RWPE1 (cell line): ENCODE data around the gene C16orf54.
"Not testable (repeated sequence)": the region's sequence is repeated elsewhere in the genome, so short reads cannot be mapped to it uniquely, and the experiment has no call there.

Experiments used
- CTCF ChIA-PET: fragments of 350-600 bp; sonication (Branson Sonifier 250); formaldehyde crosslinking; extraction: SDS; loops from one replicate; lab custom pipeline; 2021; lab: Yijun Ruan, JAX
- POLR2A ChIA-PET: fragments of 400-600 bp; formaldehyde crosslinking; extraction: SDS; loops from one replicate; lab custom pipeline; 2020; ENCODE audit warnings: antibody characterized with exemption; ENCODE audit not compliant: low non-redundant PET; lab: Yijun Ruan, JAX
- DNase-seq: peaks from one replicate; pipeline ENCODE4 v3.0.0; 2012; ENCODE audit warnings: low spot score
- H3K27ac ChIP-seq: fragments of 450-650 bp; 2 replicates; pipeline ENCODE4 v1.5.1; 2017
- CTCF ChIP-seq: fragments of 450-650 bp; conservative IDR thresholded peaks from 2 replicates; pipeline ENCODE4 v1.5.1; 2017; ENCODE audit warnings: low read depth, mild to moderate bottlenecking

C16orf54 gene

GRCh38 chr16:29738514-29738913 is 7.3 kb downstream of the C16orf54 start:
- CTCF ChIA-PET: no interaction called here
- no peak for DNase-seq
- POLR2A ChIA-PET: no interaction called here
- no peak for TF ChIP-seq CTCF
- H3K27ac ChIP-seq: no peak overlapping the region

- H3K27ac ChIP-seq: no peak overlapping the region
- TF ChIP-seq CTCF: no peak
- POLR2A ChIA-PET: no interaction called here
- DNase-seq: no peak
- CTCF ChIA-PET: no interaction called here
Measured at GRCh38 chr16:29737713-29738112, 8.1 kb downstream of the C16orf54 start.

DNA sequence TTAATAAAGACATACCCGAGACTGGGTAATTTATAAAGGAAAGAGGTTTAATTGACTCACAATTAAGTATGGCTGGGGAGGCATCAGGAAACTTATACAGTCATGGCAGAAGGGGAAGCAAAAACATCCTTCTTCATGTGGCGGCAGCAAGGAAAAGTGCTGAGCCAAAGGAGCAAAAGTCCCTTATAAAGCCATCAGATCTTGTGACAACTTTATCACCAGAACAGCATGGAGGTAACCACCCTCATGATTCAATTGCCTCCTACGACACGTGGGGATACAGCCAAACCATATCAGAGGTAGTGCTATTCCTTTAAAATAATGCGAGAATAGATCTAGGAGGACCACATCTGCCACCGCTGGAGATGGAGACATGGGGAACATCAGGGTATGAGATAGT is 9.0 kb downstream of the C16orf54 start:
- ChIA-PET CTCF (no interaction called here), POLR2A (no interaction called here)
- no peak for DNase-seq

DNA sequence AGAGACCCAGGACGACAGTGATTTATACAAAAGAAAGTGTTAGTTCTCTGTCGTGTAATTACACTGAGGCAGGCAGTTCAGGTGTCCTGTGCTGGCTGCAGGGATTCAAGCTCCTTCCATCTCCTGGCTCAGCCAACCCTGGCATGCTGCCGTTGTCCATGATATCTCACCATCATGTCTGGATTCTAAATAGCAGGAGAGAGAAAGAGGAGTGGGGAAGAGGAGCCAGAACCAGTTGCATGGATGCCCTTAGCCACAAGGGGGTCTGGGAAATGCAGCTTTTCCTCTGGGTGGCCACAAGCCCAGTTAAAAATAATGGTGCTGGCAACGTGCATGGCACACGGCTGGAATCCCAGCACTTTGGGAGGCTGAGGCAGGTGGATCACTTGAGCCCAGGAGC is 9.7 kb downstream of the C16orf54 start:
- ChIA-PET CTCF (no interaction called here), POLR2A (no interaction called here)
- no peak overlapping the region for H3K27ac ChIP-seq
- no peak for TF ChIP-seq CTCF
- DNase-seq: no peak

More for the DNA sequence above, 9.0 kb downstream of the C16orf54 start:
- TF ChIP-seq CTCF: no peak
- H3K27ac ChIP-seq: no peak overlapping the region

DNA sequence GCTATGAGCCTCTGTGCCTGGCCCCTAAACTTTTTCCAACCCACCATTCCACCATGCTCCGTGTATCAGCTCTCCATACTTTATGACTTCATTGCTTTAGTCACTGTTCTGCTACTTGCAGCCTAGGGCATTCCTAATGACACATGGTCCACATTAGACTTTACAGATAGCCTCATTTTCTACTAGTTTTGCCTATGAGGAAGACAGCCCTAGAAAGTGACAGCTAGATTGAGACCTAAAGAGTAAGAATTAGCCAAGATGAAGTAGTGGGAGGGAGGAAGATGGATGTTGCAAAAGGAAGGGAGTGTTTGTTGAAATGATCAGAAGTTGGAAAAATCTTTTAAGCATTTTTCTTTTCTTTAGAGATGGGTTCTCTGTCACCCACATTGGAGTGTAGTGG is 11.0 kb downstream of the C16orf54 start:
- no peak for TF ChIP-seq CTCF
- ChIA-PET POLR2A (no interaction called here), CTCF (interaction anchor here (0.7 kb wide), 1 partner anchor 44 kb away, joined by 4 read pairs; no protein-coding TSS in a partner anchor)
- no peak for DNase-seq
- H3K27ac ChIP-seq: no peak overlapping the region

DNA sequence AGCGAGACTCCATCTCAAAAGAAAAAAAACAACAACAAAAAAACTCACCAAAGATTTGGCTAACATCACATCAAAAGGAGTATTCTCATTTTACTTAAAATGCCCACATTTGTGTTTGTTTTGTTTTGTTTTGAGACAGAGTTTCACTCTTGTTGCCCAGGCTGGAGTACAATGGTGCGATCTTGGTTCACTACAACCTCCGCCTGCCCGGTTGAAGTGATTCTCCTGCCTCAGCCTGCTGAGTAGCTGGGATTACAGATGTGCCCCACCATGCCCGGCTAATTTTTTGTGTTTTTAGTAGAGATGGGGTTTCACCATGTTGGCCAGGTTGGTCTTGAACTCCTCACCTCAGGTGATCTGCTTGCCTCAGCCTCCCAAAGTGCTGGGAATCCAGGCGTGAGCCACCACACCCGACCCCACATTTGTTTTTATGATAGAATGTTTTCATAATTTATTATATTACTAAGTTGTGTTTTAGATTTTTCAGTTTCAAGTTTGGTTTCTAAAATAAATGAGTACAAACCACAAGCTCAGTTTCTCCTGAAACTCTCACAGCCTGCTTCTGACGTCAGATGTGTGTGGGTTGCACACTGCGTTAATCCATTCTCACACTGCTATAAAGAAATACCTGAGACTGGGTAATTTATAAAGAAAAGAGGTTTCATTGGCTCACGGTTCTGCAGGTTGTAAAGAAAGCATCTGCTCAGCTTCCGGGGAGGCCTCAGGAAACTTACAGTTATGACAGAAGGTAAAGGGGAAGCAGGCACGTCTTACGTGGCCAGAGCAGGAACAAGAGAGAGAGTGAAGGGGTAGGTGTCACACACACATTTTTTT is 13.8 kb downstream of the C16orf54 start:
- H3K27ac ChIP-seq, DNase-seq, POLR2A ChIA-PET: not testable (repeated sequence)
- CTCF ChIA-PET: interaction anchor here (1.0 kb wide), 1 partner anchor 11 kb away, joined by 3 read pairs; no protein-coding TSS in a partner anchor

- no peak overlapping the region for H3K27ac ChIP-seq
- CTCF ChIA-PET: interaction anchor here (1.0 kb wide), 1 partner anchor 12 kb away, joined by 3 read pairs; no protein-coding TSS in a partner anchor
Measured at GRCh38 chr16:29730649-29731048, 15.1 kb downstream of the C16orf54 start.

More at GRCh38 chr16:29730649-29731048, 15.1 kb downstream of the C16orf54 start:
- no peak for TF ChIP-seq CTCF
- DNase-seq: no peak
- POLR2A ChIA-PET: no interaction called here
